ENCODE results near the gene MYCL.

MYCL gene

DNA sequence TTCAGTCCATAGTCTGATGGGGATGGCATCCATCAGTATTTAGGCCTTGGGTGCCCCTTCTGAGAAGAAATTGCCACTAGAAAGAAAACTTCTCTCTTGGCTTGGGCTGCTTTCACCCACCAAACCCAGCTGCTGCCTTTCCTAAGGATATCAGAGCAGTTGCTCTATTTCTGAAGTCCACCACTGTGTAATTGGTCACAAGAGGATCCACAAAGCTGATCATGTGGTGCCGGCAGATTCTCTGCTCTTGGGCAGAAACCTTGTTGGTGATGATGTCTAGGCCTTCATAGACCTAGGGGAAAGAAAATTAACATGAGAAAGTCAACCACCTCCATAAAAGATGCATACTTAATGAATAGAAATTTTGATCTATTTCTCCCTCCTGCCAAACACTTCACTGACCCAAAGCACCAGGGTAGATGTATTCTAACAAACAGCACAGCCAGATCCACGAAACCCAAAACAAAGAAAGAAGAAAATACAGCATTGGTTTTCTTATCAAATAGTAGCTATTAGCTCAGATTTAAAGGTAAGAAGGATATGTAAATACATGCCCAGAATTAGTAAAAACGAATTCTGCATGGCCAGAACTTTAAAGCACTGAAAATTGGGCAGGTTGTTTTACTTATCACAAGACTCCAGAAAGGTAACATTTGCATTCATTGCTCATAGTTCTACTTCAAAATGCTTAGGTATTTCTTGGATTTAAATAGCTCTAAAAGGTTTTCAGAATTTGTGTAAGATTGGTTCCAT lies 44.4 kb downstream of the MYCL start:
- DNase-seq (ENCODE audit: extremely low read depth in 1 of 2, low read depth in 1 of 2): no peak

DNA sequence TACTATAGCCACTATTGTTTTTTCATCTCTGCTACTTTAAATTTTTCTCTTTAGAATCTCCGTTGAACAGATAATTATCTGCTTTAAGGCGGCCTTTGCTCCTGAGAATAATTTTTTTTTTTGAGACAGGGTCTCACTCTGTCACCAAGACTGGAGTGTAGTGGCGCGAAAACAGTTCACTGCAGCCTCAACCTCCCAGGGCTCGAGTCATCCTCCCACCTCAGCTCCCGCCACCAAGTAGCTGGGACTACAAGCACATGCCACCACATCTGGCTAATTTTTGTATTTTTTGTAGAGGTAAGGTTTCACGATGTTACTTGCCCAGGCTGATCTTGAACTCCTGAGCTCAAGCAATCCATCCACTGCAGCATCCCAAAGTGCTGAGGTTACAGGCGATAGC lies 47.0 kb downstream of the MYCL start:
- peak in 1 of 2 donors; percentile 5 for DNase-seq (ENCODE audit: extremely low read depth in 1 of 2, low read depth in 1 of 2)

DNA sequence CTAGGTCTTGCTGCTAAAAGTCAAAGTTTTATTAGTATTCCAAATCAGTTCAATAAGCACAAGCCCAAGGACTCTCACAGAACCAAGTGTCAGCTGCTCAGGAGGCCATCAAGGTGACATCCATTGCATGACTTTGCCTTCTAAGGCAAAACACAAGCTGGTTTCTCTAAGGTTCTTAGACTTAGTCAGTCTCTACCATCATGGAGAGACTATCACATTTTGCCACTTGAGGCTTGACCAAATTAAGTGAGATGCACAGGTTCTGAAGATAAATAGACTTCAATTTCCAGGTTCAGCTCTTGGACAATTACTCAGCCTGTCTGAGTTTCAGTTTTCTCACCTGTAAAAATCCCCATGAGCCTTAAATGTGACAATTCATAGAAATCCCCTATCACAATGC lies 47.4 kb downstream of the MYCL start:
- DNase-seq (ENCODE audit: extremely low read depth in 1 of 2, low read depth in 1 of 2): no peak

DNA sequence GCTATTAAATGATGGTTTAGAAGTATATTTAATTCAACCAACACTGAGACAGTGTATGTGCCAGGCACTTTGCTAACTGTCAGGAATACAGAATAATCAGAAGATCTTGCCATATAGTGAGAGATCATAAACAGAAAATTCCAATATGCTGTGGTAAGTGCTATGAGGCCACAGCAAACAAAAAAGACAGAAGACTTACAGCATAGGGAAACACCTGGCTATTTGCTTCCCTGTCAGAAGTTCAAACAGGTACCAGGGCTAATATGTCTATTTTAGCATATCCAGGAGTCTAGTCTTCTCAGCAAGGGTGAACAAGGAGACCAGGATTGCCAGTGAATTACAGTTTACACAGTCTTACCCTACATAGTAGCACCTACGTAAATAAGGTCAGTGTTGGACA lies 48.8 kb downstream of the MYCL start:
- DNase-seq (ENCODE audit: extremely low read depth in 1 of 2, low read depth in 1 of 2): no peak

DNA sequence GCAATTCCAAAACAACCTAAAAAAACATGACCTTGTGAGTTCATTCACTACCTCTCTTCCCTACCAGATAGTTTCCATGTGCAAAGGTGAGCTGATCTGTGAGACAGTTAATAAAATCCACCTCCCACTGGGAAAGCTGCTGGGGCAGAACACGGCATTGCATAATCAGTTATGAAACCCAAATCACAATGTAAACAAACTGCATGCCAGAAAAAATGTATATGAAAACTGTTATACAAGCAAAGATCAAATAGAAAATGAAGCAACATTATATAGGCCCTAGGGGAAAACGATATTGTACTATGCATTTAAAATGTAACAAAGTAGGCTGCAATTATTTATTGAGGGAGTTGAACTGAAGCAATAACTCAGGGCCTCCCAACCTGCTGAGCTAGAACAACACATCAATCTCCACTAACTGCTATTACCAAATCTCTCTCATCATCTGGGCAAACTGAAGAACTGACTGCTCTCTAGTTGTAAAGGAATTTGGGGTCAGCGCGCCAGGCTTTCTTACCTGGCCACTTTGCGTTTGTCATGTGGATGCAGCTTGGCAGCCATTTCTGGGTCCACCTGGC lies 49.4 kb downstream of the MYCL start:
- DNase-seq (ENCODE audit: extremely low read depth in 1 of 2, low read depth in 1 of 2): no peak

DNA sequence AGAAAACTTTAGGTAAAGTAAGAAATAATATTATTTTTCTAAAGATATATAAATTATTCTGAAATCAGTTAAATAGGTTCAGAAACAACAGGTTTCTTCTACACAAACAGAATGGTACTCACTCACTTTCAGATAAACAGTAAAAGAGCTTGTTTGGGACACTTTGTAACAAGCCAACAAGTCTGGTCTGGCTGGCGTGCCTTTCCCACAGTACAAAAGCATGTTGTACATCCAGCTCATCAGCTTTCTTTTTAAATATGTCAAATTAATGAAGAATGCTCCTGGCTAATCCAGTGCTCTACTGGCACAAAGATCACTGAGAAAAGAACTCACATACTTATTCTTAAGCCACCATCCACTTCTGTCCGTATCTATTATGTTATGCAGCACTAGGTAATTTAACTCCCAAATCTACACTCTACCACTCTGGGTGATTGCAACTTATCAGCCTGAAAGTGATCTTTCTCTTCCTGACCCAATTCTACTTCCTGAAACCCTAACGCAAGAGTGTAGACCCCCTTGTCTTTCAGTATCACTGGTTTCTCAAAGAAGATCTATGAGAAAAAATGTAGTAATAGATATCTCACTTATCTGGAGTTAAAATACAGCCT lies 51.0 kb downstream of the MYCL start:
- DNase-seq (ENCODE audit: extremely low read depth in 1 of 2, low read depth in 1 of 2): no peak

DNA sequence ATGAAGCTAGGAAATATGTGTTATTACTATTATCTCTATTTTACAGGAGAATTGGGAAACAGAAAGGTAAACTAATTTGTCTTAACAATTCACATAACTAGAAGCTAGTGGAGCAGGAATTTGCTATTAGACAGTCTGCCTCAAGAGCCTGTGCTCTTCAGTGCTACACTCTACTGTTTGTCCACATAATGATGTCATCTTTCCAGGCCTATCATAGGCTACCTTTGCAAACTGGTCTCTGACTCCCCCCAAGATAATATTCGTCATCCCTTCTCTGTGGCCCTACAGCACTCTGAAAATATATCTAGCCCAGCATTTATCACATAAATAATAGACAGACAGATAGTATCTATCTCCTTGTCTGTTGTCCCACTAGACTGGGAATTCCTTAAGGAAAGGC lies 52.5 kb downstream of the MYCL start:
- DNase-seq (ENCODE audit: extremely low read depth in 1 of 2, low read depth in 1 of 2): no peak

DNA sequence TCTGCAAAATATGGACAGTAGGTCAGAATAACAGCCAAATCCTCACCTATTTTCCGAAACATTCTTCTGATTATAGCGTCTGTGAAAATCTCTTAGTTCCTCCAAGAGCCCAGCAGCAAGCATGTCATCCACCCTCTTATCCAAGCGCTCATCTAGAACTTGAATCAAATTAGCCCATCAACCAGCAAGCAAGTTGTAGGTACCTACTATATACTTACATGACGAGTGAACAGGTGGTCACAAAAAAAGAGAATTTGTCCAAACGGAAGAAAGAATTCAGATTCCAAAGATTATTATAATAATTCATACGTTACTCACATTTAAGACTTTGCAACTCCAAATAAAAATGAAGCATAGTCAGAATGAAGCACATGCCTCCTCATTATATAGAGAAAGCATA lies 53.8 kb downstream of the MYCL start:
- no peak for DNase-seq (ENCODE audit: extremely low read depth in 1 of 2, low read depth in 1 of 2)

DNA sequence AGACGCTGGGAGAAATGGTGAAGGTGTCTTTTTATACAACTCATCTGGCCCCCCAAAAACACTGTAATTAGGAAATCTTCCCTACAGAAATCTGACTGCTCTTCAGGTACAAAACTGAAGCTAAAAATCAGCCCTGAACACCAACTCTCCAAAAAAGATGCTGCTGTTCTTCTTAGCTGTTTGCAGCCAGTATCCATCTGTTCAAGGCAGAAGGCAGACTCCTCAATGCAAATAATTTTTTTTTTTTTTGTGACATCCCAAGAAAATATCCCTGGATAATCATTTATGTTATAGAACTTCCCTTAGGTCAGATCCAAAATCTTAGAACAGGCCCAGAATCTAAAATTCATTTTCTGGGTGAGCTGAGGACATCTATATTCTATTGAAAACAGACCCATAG lies 54.9 kb downstream of the MYCL start:
- DNase-seq (ENCODE audit: extremely low read depth in 1 of 2, low read depth in 1 of 2): no peak

DNA sequence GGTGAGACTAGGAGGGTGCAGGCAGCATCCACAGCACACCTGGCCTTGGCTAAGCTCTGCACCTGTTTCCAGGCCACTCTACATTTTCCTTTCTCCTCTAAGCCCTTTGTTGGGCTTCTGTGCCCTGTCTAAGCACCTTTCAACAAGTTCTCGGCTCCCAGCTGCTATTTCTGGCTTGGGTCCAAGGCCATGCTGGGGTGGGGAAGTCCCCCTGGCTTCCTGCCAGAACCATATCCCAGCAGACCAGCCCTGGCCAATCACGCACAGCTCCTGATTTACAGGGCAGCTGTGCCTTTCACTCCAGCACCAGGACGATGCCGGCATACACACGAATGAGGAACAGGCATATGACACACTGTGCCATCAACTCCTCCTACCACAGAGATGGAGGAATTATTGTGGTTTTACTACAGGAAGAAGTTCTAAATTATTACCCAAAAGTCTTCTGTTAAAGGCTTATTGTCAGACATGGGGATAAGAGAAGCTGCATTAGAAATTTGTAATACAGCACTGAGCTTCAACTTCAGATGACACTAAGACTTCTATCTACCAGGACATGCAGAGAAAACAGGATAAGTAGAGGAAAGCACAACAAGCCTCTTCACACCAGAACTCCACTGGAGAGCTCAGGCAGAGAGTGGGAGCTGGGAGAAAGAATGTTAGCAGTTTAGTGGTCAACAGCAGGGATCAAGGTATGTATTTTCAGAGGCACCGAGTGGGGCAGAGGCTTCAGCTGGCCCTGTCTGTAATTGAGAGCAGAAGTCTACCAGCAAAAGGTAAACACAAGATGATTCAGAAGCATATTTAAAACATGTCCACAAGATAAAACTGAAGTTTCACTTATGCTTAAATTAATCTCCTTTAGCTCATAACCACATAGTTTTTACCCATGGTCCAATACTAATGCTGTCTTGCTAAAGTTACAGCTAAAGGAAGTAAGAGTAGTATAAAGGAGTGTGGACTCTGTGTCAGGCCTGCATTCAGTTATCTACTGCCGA lies 55.8 kb downstream of the MYCL start:
- DNase-seq (ENCODE audit: extremely low read depth in 1 of 2, low read depth in 1 of 2): peak; percentile 43 to 44

Measured in stimulated activated CD8-positive, alpha-beta memory T cell treated with anti-CD3 and anti-CD28 coated beads, Interleukin-7, amount 100 ng/mL, for 48 hours (primary cell).